NCI-H510A (cell line): ENCODE data around the gene CBY1.
"Not testable (repeated sequence)": the region's sequence is repeated elsewhere in the genome, so short reads cannot be mapped to it uniquely, and the experiment has no call there.

ENCODE experiments used
- DNase-seq: peaks from one replicate; lab custom pipeline; 2025; lab: John Stamatoyannopoulos, UW

Gene CBY1

GRCh38 chr22:38656256-38657044 lies at the start of gene CBY1, which contains the start of gene FAM227A:
TSS of gene CBY1 (plus strand) at chr22:38656638. CDS start at chr22:38668055, 11,417 bp downstream.
TSS of gene FAM227A (minus strand) at chr22:38656392. CDS start at chr22:38650168, 6,224 bp downstream.
- peak; percentile 79 for DNase-seq

- no peak for DNase-seq
Measured at GRCh38 chr22:38607680-38608079, 48.8 kb upstream of the CBY1 start.

- DNase-seq: no peak
Measured at GRCh38 chr22:38608992-38609750, 47.3 kb upstream of the CBY1 start.

- DNase-seq: no peak
Measured at GRCh38 chr22:38610234-38610633, 46.2 kb upstream of the CBY1 start.

GRCh38 chr22:38611559-38611958 lies 44.9 kb upstream of the CBY1 start:
- DNase-seq: no peak

GRCh38 chr22:38612217-38613006 lies 44.0 kb upstream of the CBY1 start:
- no peak for DNase-seq

- no peak for DNase-seq
Measured at GRCh38 chr22:38613588-38613987, 42.9 kb upstream of the CBY1 start.

GRCh38 chr22:38614332-38615063 lies 41.9 kb upstream of the CBY1 start:
- DNase-seq: no peak

- DNase-seq: not testable (repeated sequence)
Measured at GRCh38 chr22:38615064-38615405, 41.4 kb upstream of the CBY1 start.

GRCh38 chr22:38618258-38618657 lies 38.2 kb upstream of the CBY1 start:
- DNase-seq: no peak

- DNase-seq: no peak
Measured at GRCh38 chr22:38618682-38619081, 37.8 kb upstream of the CBY1 start.

- DNase-seq: no peak
Measured at GRCh38 chr22:38623351-38623750, 33.1 kb upstream of the CBY1 start.

- DNase-seq: no peak
Measured at GRCh38 chr22:38628444-38628843, 28.0 kb upstream of the CBY1 start.

- no peak for DNase-seq
Measured at GRCh38 chr22:38629108-38629507, 27.3 kb upstream of the CBY1 start.

GRCh38 chr22:38631724-38632123 lies 24.7 kb upstream of the CBY1 start:
- DNase-seq: no peak

GRCh38 chr22:38632528-38632927 lies 23.9 kb upstream of the CBY1 start:
- no peak for DNase-seq

GRCh38 chr22:38638216-38638615 lies 18.2 kb upstream of the CBY1 start:
- no peak for DNase-seq

GRCh38 chr22:38638728-38639127 lies 17.7 kb upstream of the CBY1 start:
- no peak for DNase-seq

GRCh38 chr22:38641476-38642040 lies 14.9 kb upstream of the CBY1 start:
- no peak for DNase-seq

- DNase-seq: not testable (repeated sequence)
Measured at GRCh38 chr22:38644245-38644644, 12.2 kb upstream of the CBY1 start.

GRCh38 chr22:38645430-38645829 lies 11.0 kb upstream of the CBY1 start:
- DNase-seq: no peak
